Measurements from ENCODE around the gene ABCB9.

Gene ABCB9

GRCh38 chr12:122999986-123000420, 33.7 kb upstream of the ABCB9 start:
- TF ChIP-seq CTCF (IDR thresholded peaks at IDR 0.05; ENCODE audit: low read depth, low read length, missing control alignments), result no peak
- no peak overlapping the region for H3K4me3 ChIP-seq (ENCODE audit: low read depth, low read length)
- no peak for DNase-seq (ENCODE audit: low read depth)
- in situ Hi-C loops (cut with HindIII; ENCODE audit: low sequenced_read_pairs), result loop anchor here (10.0 kb wide), 1 partner anchor 485 kb away; no protein-coding TSS in a partner anchor

GRCh38 chr12:122999196-122999946, 33.1 kb upstream of the ABCB9 start:
- no peak for TF ChIP-seq CTCF (IDR thresholded peaks at IDR 0.05; ENCODE audit: low read depth, low read length, missing control alignments)
- no peak for DNase-seq (ENCODE audit: low read depth)
- H3K4me3 ChIP-seq (ENCODE audit: low read depth, low read length), result no peak overlapping the region
- in situ Hi-C loops (cut with HindIII; ENCODE audit: low sequenced_read_pairs), result loop anchor here (10.0 kb wide), 1 partner anchor 485 kb away; no protein-coding TSS in a partner anchor

- in situ Hi-C loops (cut with HindIII; ENCODE audit: low sequenced_read_pairs), result loop anchor here (10.0 kb wide), 1 partner anchor 486 kb away; no protein-coding TSS in a partner anchor
- no peak for DNase-seq (ENCODE audit: low read depth)
- no peak overlapping the region for H3K4me3 ChIP-seq (ENCODE audit: low read depth, low read length)
- TF ChIP-seq CTCF (IDR thresholded peaks at IDR 0.05; ENCODE audit: low read depth, low read length, missing control alignments), result no peak
These were observed 32.1 kb upstream of the ABCB9 start for GRCh38 chr12:122998316-122998715.

GRCh38 chr12:122997343-122998250, 31.3 kb upstream of the ABCB9 start:
- TF ChIP-seq CTCF (IDR thresholded peaks at IDR 0.05; ENCODE audit: low read depth, low read length, missing control alignments), result no peak
- in situ Hi-C loops (cut with HindIII; ENCODE audit: low sequenced_read_pairs), result loop anchor here (10.0 kb wide), 1 partner anchor 487 kb away; no protein-coding TSS in a partner anchor

GRCh38 chr12:122996621-122997342, 30.5 kb upstream of the ABCB9 start:
- no peak for DNase-seq (ENCODE audit: low read depth)

More at GRCh38 chr12:122997343-122998250, 31.3 kb upstream of the ABCB9 start:
- no peak overlapping the region for H3K4me3 ChIP-seq (ENCODE audit: low read depth, low read length)
- DNase-seq (ENCODE audit: low read depth), result no peak

More at GRCh38 chr12:122996621-122997342, 30.5 kb upstream of the ABCB9 start:
- H3K4me3 ChIP-seq (ENCODE audit: low read depth, low read length), result no peak overlapping the region
- in situ Hi-C loops (cut with HindIII; ENCODE audit: low sequenced_read_pairs), result loop anchor here (10.0 kb wide), 1 partner anchor 488 kb away; no protein-coding TSS in a partner anchor
- no peak for TF ChIP-seq CTCF (IDR thresholded peaks at IDR 0.05; ENCODE audit: low read depth, low read length, missing control alignments)
